GM21367 (cell line): ENCODE data around the gene NAA16.
A peak's percentile ranks its signal among the peaks of the same experiment; 100 is the strongest.
"Not testable (repeated sequence)": the region's sequence is repeated elsewhere in the genome, so short reads cannot be mapped to it uniquely, and the experiment has no call there.

Experiments
- ATAC-seq: cut with Tn5 transposase; IDR thresholded peaks from one replicate; pipeline ENCODE4 v1.9.1; 2021; ENCODE audit not compliant: unreplicated experiment

The NAA16 gene

GRCh38 chr13:41310963-41311405 lies at the start of gene NAA16:
Gene NAA16, plus strand, starts transcription at chr13:41311267. Its CDS starts 262 bp downstream, at chr13:41311529.
- ATAC-seq = peak; percentile 75

GRCh38 chr13:41263261-41263971 lies 47.7 kb upstream of the NAA16 start, which contains the start of gene MTRF1:
Gene MTRF1, minus strand, starts transcription at chr13:41263576. Its CDS starts 2,669 bp downstream, at chr13:41260907.
- ATAC-seq = peak; percentile 82

- ATAC-seq = no peak
These were observed 44.0 kb upstream of the NAA16 start for GRCh38 chr13:41267106-41267505.

- no peak for ATAC-seq
These were observed 42.3 kb upstream of the NAA16 start for GRCh38 chr13:41268764-41269163.

- ATAC-seq = no peak
These were observed 39.4 kb upstream of the NAA16 start for GRCh38 chr13:41271456-41272285.

GRCh38 chr13:41273831-41274441 lies 37.1 kb upstream of the NAA16 start:
- no peak for ATAC-seq

- ATAC-seq = no peak
These were observed 36.2 kb upstream of the NAA16 start for GRCh38 chr13:41274881-41275280.

GRCh38 chr13:41276824-41277223 lies 34.2 kb upstream of the NAA16 start:
- ATAC-seq = no peak

- ATAC-seq = not testable (repeated sequence)
These were observed 31.9 kb upstream of the NAA16 start for GRCh38 chr13:41279156-41279555.

- no peak for ATAC-seq
These were observed 28.9 kb upstream of the NAA16 start for GRCh38 chr13:41282129-41282571.

GRCh38 chr13:41284512-41285288 lies 26.4 kb upstream of the NAA16 start:
- no peak for ATAC-seq

- ATAC-seq = no peak
These were observed 24.7 kb upstream of the NAA16 start for GRCh38 chr13:41286370-41286769.

- no peak for ATAC-seq
These were observed 21.6 kb upstream of the NAA16 start for GRCh38 chr13:41289463-41289881.

- no peak for ATAC-seq
These were observed 19.8 kb upstream of the NAA16 start for GRCh38 chr13:41291246-41291645.

- ATAC-seq = no peak
These were observed 17.8 kb upstream of the NAA16 start for GRCh38 chr13:41293272-41293671.

GRCh38 chr13:41294914-41295313 lies 16.2 kb upstream of the NAA16 start:
- ATAC-seq = no peak

- ATAC-seq = no peak
These were observed 15.1 kb upstream of the NAA16 start for GRCh38 chr13:41295973-41296372.

GRCh38 chr13:41296879-41297646 lies 14.0 kb upstream of the NAA16 start:
- ATAC-seq = no peak

- no peak for ATAC-seq
These were observed 11.6 kb upstream of the NAA16 start for GRCh38 chr13:41299316-41300094.
